Smooth muscle cell (in vitro differentiated cells): ENCODE data around the gene SLC25A4. TPM values are rescaled to one million over a fixed set of nuclear protein-coding genes. Genes with fewer than 3 reads are reported as not detected.
"Not testable (repeated sequence)": the region's sequence is repeated elsewhere in the genome, so short reads cannot be mapped to it uniquely, and the experiment has no call there.

Experiments
- DNase-seq: peaks from one replicate; lab custom pipeline; 2025; ENCODE audit not compliant: unreplicated experiment; lab: John Stamatoyannopoulos, UW
- H2AFZ ChIP-seq: fragments of 200-600 bp; sonication (generic); 2 replicates; pipeline ENCODE4 v1.6.0; 2016; ENCODE audit warnings: antibody characterized with exemption, low read depth, mild to moderate bottlenecking
- H3F3A ChIP-seq: fragments of 200-600 bp; sonication (generic); 2 replicates; pipeline ENCODE4 v1.6.0; 2017; ENCODE audit warnings: antibody characterized with exemption, low read depth
- H3K27ac ChIP-seq: fragments of 200-600 bp; sonication (generic); 2 replicates; pipeline ENCODE4 v1.5.1; 2016; ENCODE audit warnings: low read depth, mild to moderate bottlenecking
- H3K27me3 ChIP-seq: fragments of 200-600 bp; sonication (generic); 2 replicates; pipeline ENCODE4 v1.6.1; 2016; ENCODE audit warnings: low read depth, mild to moderate bottlenecking
- H3K36me3 ChIP-seq: fragments of 200-600 bp; sonication (generic); 2 replicates; pipeline ENCODE4 v1.5.1; 2016; ENCODE audit warnings: low read depth
- H3K4me1 ChIP-seq: fragments of 200-600 bp; sonication (generic); 2 replicates; pipeline ENCODE4 v1.5.1; 2016; ENCODE audit warnings: low read depth
- H3K4me2 ChIP-seq: fragments of 200-600 bp; sonication (generic); 2 replicates; pipeline ENCODE4 v1.6.0; 2016; ENCODE audit warnings: mild to moderate bottlenecking
- H3K4me3 ChIP-seq: fragments of 200-600 bp; sonication (generic); 2 replicates; pipeline ENCODE4 v1.5.1; 2016; ENCODE audit warnings: mild to moderate bottlenecking
- H3K79me2 ChIP-seq: fragments of 200-600 bp; sonication (generic); 2 replicates; pipeline ENCODE4 v1.6.0; 2016; ENCODE audit warnings: low read depth, mild to moderate bottlenecking
- H3K9ac ChIP-seq: fragments of 200-600 bp; sonication (generic); 2 replicates; pipeline ENCODE4 v1.6.0; 2016; ENCODE audit warnings: low read depth
- H3K9me3 ChIP-seq: fragments of 200-600 bp; sonication (generic); replicated peaks from 2 replicates; pipeline ENCODE4 v1.5.1; 2016; ENCODE audit warnings: low read depth
- H4K20me1 ChIP-seq: fragments of 200-600 bp; sonication (generic); 2 replicates; pipeline ENCODE4 v1.6.0; 2016; ENCODE audit warnings: low read depth
- WGBS: methylation state at CpG from one replicate; pipeline ENCODE4 v1.1.7; 2016; ENCODE audit warnings: low lambda C conversion rate; 5-methylcytosine and 5-hydroxymethylcytosine counted together
- polyA plus RNA-seq: library from polyadenylated mRNA; unstranded; fragments of >200 nt; fragmentation: Nextera tagmentation; extraction: Ambion mirVana; gene quantifications from 2 replicates; pipeline ENCODE4 v1.2.1, GENCODE V29; 2016
- total RNA-seq: library from RNA; depleted of rRNA; stranded (reverse); fragments of >200 nt; gene quantifications from 2 replicates; pipeline ENCODE4 v1.2.3, GENCODE V29; 2014
- TF ChIP-seq, protein P1 (sequence below): fragments of 200-600 bp; sonication (generic); IDR thresholded peaks from 2 replicates; pipeline ENCODE4 v1.5.1; 2017; ENCODE audit warnings: borderline replicate concordance, mild to moderate bottlenecking, antibody characterized with exemption; ENCODE audit not compliant: insufficient read depth, poor library complexity, severe bottlenecking

SLC25A4 gene
- total and polyA plus RNA-seq, 2 experiments from 2014 or later = 16.0 to 19.0 TPM

GRCh38 chr4:185118876-185119275 lies 24.2 kb upstream of the SLC25A4 start:
- Histone ChIP-seq H3F3A (no peaks in the 10 kb centered on the region), H3K36me3 (no peaks in the 10 kb centered on the region), H3K4me1 (peaks cover 8% of the 10 kb centered on the region), H3K27ac (no peak overlapping the region), H3K4me3 (no peak overlapping the region), H3K9ac (no peak overlapping the region), H3K4me2 (no peak overlapping the region), H3K79me2 (no peaks in the 10 kb centered on the region), H4K20me1 (no peaks in the 10 kb centered on the region), H2AFZ (no peak overlapping the region), H3K9me3 (no peaks in the 10 kb centered on the region), H3K27me3 (no peaks in the 10 kb centered on the region)
- DNase-seq = no peak
- WGBS = 89% methylated on average over 7 of the region's 7 CpGs
- TF ChIP-seq, protein P1, sequence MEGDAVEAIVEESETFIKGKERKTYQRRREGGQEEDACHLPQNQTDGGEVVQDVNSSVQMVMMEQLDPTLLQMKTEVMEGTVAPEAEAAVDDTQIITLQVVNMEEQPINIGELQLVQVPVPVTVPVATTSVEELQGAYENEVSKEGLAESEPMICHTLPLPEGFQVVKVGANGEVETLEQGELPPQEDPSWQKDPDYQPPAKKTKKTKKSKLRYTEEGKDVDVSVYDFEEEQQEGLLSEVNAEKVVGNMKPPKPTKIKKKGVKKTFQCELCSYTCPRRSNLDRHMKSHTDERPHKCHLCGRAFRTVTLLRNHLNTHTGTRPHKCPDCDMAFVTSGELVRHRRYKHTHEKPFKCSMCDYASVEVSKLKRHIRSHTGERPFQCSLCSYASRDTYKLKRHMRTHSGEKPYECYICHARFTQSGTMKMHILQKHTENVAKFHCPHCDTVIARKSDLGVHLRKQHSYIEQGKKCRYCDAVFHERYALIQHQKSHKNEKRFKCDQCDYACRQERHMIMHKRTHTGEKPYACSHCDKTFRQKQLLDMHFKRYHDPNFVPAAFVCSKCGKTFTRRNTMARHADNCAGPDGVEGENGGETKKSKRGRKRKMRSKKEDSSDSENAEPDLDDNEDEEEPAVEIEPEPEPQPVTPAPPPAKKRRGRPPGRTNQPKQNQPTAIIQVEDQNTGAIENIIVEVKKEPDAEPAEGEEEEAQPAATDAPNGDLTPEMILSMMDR = no peak

DNA sequence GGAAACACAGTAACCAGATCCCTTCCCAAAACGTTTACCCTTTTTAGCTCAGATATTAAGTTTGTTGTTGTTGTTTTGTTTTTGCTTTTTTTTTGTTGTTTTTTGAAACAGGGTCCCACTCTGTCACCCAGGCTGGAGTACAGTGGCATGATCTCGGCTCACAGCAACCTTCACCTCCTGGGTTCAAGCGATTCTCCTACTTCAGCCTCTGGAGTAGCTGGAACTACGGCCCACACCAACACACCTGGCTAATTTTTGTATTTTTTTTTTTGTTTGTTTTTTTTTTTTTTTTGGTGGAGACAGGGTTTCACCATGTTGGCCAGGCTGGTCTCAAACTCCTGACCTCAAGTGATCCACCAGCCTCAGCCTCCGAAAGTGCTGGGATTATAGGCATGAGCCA lies 23.6 kb upstream of the SLC25A4 start:
- H3K4me2 ChIP-seq, H3F3A ChIP-seq, H2AFZ ChIP-seq, H3K27ac ChIP-seq, H4K20me1 ChIP-seq, H3K36me3 ChIP-seq, H3K9me3 ChIP-seq, H3K9ac ChIP-seq, H3K79me2 ChIP-seq, DNase-seq, H3K4me1 ChIP-seq, H3K27me3 ChIP-seq, H3K4me3 ChIP-seq: not testable (repeated sequence)
- WGBS = 87% methylated on average over 5 of the region's 5 CpGs

DNA sequence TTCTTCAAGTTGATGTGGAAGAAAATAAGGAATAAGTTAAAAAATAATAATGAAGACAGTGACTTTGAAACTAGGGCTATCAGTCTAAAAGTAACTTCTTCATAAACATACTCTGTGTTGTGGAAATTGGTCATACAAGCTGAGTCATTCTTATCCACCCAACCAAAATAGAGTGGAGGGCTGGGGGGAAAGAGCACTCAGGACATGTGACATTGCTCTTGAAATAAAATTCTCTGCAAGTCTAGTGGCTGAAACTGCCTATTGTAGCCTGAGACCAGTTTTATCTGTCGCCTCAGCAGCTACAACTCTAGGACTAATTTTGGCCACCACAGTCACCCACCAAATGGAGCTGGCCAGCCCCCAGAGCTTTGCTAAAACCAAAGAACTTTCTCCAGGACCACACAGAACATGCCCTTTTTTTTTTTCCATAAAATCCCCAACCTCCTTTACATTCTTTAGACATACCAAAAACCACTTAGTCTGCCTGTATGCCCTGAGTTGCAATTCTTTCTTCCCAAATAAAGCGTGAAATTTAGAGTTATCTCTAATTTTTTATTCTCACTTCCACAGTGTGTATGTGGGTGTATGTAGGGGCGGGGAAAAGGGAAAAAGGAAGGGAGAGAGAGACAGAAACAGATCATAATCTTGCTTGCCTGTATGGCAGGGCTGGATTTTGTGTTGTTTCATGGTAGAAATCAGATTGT lies 23.0 kb upstream of the SLC25A4 start:
- TF ChIP-seq, protein P1 = no peak
- no peak overlapping the region for H2AFZ ChIP-seq
- no peaks in the 10 kb centered on the region for H3K79me2 ChIP-seq
- no peak overlapping the region for H3K4me3 ChIP-seq
- H4K20me1 ChIP-seq = no peaks in the 10 kb centered on the region
- no peaks in the 10 kb centered on the region for H3F3A ChIP-seq
- no peaks in the 10 kb centered on the region for H3K36me3 ChIP-seq
- no peak for DNase-seq
- H3K27me3 ChIP-seq = no peaks in the 10 kb centered on the region
- H3K9me3 ChIP-seq = no peaks in the 10 kb centered on the region
- peaks cover 8% of the 10 kb centered on the region for H3K4me1 ChIP-seq
- no peak overlapping the region for H3K9ac ChIP-seq
- H3K4me2 ChIP-seq = no peak overlapping the region
- 61% methylated on average over 3 of the region's 3 CpGs for WGBS
- H3K27ac ChIP-seq = no peak overlapping the region

DNA sequence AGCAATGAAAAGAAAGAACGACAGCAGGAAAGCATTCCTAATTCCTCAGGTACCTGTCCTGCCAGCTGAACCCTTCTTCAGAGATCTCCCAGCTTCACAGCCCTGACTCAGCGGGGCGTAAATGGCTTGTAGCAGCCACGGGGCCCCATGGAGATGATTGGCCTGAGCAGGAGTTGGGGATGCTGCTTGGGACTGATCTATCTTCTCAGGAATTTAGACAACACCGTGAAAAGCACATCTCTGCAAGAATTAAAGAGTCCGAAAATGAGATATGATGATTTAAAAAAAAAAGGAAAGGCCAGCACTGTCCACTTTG lies 22.5 kb upstream of the SLC25A4 start:
- H2AFZ ChIP-seq = no peak overlapping the region
- H3K79me2 ChIP-seq = no peaks in the 10 kb centered on the region
- H3F3A ChIP-seq = no peaks in the 10 kb centered on the region
- H3K27ac ChIP-seq = no peak overlapping the region
- H3K27me3 ChIP-seq = no peaks in the 10 kb centered on the region
- no peak overlapping the region for H3K4me3 ChIP-seq
- no peaks in the 10 kb centered on the region for H3K9me3 ChIP-seq
- TF ChIP-seq, protein P1 = no peak
- no peaks in the 10 kb centered on the region for H3K36me3 ChIP-seq
- no peak overlapping the region for H3K4me2 ChIP-seq
- no peak for DNase-seq
- H4K20me1 ChIP-seq = no peaks in the 10 kb centered on the region
- H3K4me1 ChIP-seq = peaks cover 7% of the 10 kb centered on the region
- WGBS = 53% methylated on average over 6 of the region's 6 CpGs
- no peak overlapping the region for H3K9ac ChIP-seq
